Ramos (cell line): Measurements from ENCODE around the gene COL23A1.

Experiments used
- in situ Hi-C: fragments of 300-500 bp; cut with MboI; formaldehyde crosslinking; loops from one replicate; pipeline ENCODE4 v1.14.3; 2022; ENCODE audit warnings: low sequenced_read_pairs; ENCODE audit not compliant: unreplicated experiment

Gene COL23A1

DNA sequence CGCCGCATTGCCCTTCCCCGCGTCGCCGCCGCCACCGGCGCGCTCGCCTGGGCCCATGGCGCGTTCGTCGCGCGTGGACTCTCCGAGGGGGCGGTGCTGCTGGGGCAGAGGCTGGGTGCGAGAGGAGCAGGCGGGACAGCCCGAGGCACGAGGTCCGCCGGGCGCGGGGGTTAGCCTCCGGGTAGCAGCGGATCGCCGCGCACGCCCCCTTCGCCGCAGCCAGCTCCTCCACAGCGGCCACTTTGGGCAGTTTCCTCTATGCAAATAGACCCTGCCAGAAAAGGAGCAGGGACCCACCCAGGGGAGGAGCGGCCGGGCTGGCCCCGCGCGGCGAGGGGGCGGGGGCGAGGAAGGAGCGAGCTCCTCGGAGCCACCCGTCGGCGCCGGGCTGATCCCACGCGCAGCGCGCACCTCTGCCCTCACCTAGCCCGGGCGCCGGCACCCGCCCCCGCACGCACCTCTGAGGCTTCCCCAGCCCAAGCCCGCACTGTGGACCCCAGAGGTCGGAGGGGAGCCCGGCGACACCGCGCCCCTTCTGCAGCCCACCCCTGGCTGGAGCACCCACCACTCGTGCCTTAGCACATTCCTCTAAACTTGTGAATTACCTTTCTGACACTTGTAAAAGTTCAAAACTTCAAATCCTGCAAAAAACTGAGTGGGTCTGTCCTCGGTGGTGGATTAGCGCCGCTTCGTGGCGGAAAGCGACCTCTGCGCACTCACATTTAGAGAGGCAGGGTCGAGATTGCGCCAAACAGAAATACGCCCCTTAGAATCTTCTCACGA lies at the start of gene COL23A1:
Gene COL23A1 (minus strand): TSS at position 253 of the 783 bp plus-strand sequence.
- in situ Hi-C loops, result no loop called here

DNA sequence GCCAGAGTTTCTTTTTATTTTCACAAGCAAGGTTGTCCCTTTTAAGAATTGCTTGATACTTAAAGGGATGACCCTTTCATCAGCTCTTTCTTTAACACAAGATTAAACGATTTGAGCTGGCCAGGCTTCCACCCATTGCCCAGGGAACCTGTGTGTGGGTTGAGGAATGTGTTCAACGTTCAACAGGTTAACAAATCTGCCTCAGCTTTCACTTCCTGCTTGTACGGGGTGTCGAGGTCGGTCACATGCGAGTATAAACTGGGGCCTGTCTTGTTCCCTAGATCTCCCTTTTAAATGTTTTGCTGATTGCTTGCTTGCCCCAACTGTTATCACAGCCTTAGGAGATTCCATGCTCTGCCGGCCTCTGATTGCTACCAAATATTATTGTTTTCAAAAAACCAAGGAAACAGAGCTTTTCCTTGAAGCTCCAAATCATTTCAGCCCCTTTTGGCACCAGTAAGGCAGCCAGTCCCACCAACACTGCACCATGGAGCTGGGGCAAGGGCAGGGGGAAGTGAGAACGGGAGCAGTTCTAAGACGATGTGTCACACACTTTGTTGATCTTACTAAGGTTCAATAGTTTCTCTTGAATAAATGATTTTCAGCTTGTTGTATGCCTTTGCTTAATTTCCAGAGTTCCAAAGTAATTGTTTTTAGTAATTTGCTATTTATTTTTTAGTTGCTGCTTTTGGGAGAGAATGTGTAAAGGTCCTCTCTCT lies 47.3 kb upstream of the COL23A1 start:
- in situ Hi-C loops, result no loop called here

- in situ Hi-C loops, result no loop called here
Measured at GRCh38 chr5:178632285-178632684, 42.1 kb upstream of the COL23A1 start.

- in situ Hi-C loops, result no loop called here
Measured at GRCh38 chr5:178630951-178631350, 40.8 kb upstream of the COL23A1 start.

GRCh38 chr5:178630475-178630930 lies 40.3 kb upstream of the COL23A1 start:
- in situ Hi-C loops, result no loop called here

- in situ Hi-C loops, result no loop called here
Measured at GRCh38 chr5:178627259-178627598, 37.0 kb upstream of the COL23A1 start.

- in situ Hi-C loops, result no loop called here
Measured at GRCh38 chr5:178626484-178627258, 36.5 kb upstream of the COL23A1 start, which contains the start of gene CLK4. Gene CLK4 (minus strand): TSS chr5:178627050. CDS start chr5:178623416, 3,634 bp downstream.

DNA sequence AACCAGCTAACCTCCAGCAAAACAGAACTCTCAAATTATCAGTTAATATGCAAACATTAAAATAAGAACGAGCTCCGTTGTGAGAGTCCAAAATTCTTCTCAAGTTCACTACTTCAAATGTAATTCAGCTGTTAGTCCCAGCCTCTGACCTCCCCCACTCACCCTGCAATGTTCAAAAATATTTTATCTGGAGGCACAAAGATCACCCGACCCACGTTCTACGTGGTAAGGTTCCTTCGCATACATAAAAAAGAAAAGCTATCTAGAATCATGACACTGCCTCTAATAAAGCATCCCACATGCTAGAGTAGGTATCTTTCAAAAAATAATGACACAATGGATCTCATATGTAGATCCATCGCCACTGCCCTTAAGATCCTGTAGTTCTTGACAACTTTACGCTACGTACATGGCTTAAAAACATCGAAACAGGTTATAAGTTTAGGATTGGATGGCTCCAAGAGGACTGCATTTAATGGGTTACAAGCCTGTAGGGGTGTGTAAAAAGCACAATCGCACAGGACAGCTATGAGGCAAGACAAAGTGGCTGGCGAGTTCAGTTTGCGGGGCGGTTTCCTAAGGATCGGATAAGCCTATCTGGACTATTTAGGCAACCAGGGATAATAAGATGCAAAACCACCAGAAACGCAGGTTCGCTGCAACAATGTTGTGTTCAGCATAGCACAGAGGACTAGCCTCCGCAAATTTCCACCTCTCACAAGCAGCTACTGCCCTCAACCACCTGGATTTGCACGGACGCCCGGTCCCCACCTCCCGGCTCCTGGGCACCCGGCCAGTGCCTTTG lies 35.7 kb upstream of the COL23A1 start:
- in situ Hi-C loops, result no loop called here

GRCh38 chr5:178624631-178625546 lies 34.7 kb upstream of the COL23A1 start:
- in situ Hi-C loops, result no loop called here

DNA sequence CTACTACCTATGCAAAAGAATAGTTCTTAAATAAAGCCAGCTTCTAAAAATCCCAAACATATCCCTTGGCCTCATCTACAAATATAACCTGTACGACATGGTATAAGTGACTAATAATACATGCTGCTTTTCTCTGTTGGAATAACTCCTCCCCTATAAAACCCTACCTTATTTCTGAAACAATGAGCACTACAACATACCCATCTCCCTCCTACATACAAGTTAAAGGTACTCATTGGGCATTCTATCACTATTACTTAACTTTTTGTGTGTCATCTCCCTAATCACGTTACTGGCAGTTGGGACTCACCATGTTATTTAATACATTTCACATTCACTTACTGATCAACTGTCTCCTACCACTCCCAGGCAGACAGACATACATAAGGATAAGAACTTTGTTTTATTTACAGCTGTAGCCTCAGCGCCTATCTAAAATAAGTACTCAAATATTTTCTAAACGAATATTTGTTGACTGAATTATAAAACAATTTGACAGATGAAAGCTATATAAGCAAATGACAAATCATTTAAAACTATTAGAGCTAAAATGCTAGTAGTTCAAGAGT lies 32.6 kb upstream of the COL23A1 start:
- in situ Hi-C loops, result no loop called here

DNA sequence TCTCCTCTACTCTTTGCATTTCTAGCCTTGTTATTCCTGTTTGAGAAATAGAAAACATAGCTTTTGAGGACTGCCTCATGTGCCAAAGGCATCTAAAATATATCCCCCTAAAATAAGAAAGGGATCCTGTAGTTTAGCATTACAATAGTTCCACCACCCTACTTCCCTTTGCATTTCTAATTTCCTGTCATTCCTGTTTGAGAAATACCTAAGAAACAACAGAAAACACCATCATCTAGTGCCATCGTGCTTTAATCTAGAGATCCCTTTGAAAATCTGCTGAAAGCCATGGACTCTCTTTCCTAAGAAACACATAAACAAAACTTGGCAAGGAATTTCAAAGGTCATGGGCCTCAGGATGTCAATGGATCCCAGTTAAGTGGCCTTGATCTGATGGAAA lies 29.2 kb upstream of the COL23A1 start:
- in situ Hi-C loops, result no loop called here

DNA sequence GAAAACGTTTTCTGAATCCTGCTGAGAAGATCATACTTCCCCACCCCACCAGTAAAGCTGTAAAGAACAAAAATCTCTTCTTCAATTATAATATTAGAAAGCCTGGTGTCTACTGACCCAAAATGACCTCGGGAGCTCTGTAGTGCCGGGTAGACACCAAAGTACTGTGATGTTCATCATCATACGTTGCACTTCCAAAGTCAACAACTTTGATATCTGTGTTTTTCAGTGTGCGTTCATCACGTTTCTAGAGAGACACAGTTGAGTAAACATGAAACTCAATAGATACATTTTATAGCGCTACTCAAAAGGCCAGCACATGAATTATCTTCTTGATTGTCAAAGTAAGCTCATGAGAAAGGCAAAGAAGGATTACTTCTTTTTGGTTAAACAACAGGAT lies 22.1 kb upstream of the COL23A1 start:
- in situ Hi-C loops, result no loop called here

GRCh38 chr5:178606269-178606668 lies 16.1 kb upstream of the COL23A1 start:
- in situ Hi-C loops, result no loop called here

GRCh38 chr5:178605788-178606187 lies 15.6 kb upstream of the COL23A1 start:
- in situ Hi-C loops, result no loop called here

GRCh38 chr5:178602752-178603151 lies 12.6 kb upstream of the COL23A1 start:
- in situ Hi-C loops, result no loop called here

DNA sequence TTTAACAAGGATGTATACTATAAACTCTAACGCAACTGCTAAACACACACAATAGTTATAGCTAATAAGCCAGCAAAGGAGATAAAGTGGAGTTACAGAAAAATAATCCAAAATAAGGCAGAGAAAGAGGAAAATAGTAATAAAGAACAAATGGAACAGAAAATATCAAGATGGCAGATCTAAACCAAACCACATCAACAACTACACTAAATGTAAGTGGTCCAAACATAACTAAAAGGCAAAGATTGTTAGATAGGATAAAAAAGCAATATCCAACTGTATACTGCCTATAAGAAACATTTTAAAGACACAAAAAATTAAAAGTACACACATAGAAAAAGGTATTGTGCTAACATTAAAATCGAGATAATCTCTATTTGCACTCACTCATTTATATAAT lies 5.6 kb upstream of the COL23A1 start:
- in situ Hi-C loops, result no loop called here

GRCh38 chr5:178595150-178595549 lies 5.0 kb upstream of the COL23A1 start:
- in situ Hi-C loops, result no loop called here

GRCh38 chr5:178590924-178591423 lies 781 bp upstream of the COL23A1 start:
- in situ Hi-C loops, result no loop called here
